ENCODE results near the gene STARD8. TPM values are rescaled to one million over a fixed set of nuclear protein-coding genes. Genes with fewer than 3 reads are reported as not detected.

STARD8 gene
- polyA plus RNA-seq, 2 of the 4 experiments (the other 2 are of a cell fraction) = 1.6 to 1.7 TPM

DNA sequence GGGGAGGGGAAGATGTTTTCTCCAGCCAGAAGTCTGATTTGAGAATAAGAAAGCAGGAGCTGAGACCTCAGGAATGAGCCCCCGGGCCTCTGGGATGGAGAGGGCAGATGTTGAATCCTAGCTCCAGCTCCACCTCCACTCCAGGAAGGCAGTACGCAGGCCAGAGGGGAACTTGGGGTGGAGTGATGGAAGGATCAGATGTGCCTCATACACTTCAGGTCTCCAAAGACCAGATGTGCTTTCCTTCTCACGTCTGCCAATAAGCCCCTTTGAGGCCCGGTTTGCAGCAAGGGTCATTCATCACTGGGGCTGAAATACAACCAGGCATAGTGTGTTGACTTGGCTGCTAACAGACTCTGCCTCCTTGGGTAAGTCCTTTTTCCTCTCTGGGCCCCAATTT lies 28.1 kb downstream of the STARD8 start:
- WGBS (ENCODE audit: missing lambda C conversion rate) = 83% methylated on average over 3 of the region's 4 CpGs
- no peak overlapping the region for H3K4me3 ChIP-seq
- ATAC-seq = no peak
- H3K9me3 ChIP-seq = no peaks in the 10 kb centered on the region
- POLR2A ChIA-PET = no interaction called here
- TF ChIP-seq SREBF2 (IDR thresholded peaks at IDR 0.05) = no peak
- no peak for TF ChIP-seq FOSL2 (IDR thresholded peaks at IDR 0.05)
- no peak for TF ChIP-seq FOSL2 (CRISPR knock-in tag; IDR thresholded peaks at IDR 0.05)
- TF ChIP-seq HDAC2 (IDR thresholded peaks at IDR 0.05) = no peak
- no peak for TF ChIP-seq JUN (IDR thresholded peaks at IDR 0.05)
- TF ChIP-seq POLR2A (IDR thresholded peaks at IDR 0.05; ENCODE audit: low read length) = no peak
- no peak for TF ChIP-seq ZSCAN20 (CRISPR knock-in tag; IDR thresholded peaks at IDR 0.05)
- TF ChIP-seq CHD4 (IDR thresholded peaks at IDR 0.05; ENCODE audit: borderline replicate concordance) = no peak
- TF ChIP-seq ZNF302 (CRISPR knock-in tag; IDR thresholded peaks at IDR 0.05) = no peak
- no peak for TF ChIP-seq NFE2L2 (conservative IDR thresholded peaks at IDR 0.05; ENCODE audit: low read length)
- TF ChIP-seq, protein P1, sequence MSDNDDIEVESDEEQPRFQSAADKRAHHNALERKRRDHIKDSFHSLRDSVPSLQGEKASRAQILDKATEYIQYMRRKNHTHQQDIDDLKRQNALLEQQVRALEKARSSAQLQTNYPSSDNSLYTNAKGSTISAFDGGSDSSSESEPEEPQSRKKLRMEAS (IDR thresholded peaks at IDR 0.05) = no peak
- TF ChIP-seq ZFP36 (IDR thresholded peaks at IDR 0.05; ENCODE audit: borderline replicate concordance, partially characterized antibody) = no peak
- TF ChIP-seq, protein P2, sequence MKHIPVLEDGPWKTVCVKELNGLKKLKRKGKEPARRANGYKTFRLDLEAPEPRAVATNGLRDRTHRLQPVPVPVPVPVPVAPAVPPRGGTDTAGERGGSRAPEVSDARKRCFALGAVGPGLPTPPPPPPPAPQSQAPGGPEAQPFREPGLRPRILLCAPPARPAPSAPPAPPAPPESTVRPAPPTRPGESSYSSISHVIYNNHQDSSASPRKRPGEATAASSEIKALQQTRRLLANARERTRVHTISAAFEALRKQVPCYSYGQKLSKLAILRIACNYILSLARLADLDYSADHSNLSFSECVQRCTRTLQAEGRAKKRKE (CRISPR knock-in tag; IDR thresholded peaks at IDR 0.05; ENCODE audit: low read depth) = no peak
- TF ChIP-seq RAD21 (conservative IDR thresholded peaks at IDR 0.05 in 1 of 2, IDR thresholded peaks at IDR 0.05 in 1 of 2) = no peak
- TF ChIP-seq, protein P3, sequence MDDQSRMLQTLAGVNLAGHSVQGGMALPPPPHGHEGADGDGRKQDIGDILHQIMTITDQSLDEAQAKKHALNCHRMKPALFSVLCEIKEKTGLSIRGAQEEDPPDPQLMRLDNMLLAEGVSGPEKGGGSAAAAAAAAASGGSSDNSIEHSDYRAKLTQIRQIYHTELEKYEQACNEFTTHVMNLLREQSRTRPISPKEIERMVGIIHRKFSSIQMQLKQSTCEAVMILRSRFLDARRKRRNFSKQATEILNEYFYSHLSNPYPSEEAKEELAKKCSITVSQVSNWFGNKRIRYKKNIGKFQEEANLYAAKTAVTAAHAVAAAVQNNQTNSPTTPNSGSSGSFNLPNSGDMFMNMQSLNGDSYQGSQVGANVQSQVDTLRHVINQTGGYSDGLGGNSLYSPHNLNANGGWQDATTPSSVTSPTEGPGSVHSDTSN (IDR thresholded peaks at IDR 0.05) = no peak
- CTCF ChIA-PET = interaction anchor here (1.3 to 1.4 kb wide), 3 partner anchors 11 to 479 kb away, joined by 4 to 5 read pairs (median 4); no protein-coding TSS in a partner anchor
- no peak overlapping the region for H3K27ac ChIP-seq
- H3K4me1 ChIP-seq = no peaks in the 10 kb centered on the region
- no peak for FAIRE-seq
- no peak overlapping the region for H3K4me2 ChIP-seq
- DNase-seq (ENCODE audit: low read depth in 1 of 2, low spot score in 1 of 2) = no peak

DNA sequence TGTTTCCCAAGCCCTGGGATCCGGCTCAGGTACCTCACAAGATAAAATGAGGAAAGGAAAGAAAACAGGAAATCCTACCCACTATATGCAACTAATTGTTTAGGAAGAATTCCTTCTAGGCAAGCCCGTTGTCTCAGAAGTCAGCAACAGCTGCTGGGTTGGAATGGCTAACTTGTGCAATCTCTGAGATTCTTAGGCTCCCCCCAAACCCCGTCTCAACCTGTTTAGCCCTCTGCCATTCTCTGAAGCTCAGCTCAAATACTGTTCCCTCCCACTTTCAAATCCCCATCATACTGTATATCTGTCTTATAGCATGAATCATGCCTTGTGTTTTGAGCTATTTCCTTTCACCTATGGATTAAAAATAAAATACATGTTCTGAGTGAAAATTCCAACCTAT lies 28.9 kb downstream of the STARD8 start:
- Histone ChIP-seq H3K4me3 (no peak overlapping the region), H3K27ac (no peak overlapping the region), H3K4me2 (no peak overlapping the region), H3K9me3 (no peaks in the 10 kb centered on the region), H3K4me1 (no peaks in the 10 kb centered on the region)
- WGBS (ENCODE audit: missing lambda C conversion rate) = 85% methylated on average over 3 of the region's 3 CpGs
- CTCF ChIA-PET = interaction anchor here (0.6 kb wide), 1 partner anchor 1305 kb away, joined by 3 read pairs; no protein-coding TSS in a partner anchor
- TF ChIP-seq FOXS1 (CRISPR knock-in tag; IDR thresholded peaks at IDR 0.05) (no peak), RAD21 (conservative IDR thresholded peaks at IDR 0.05 in 1 of 2, IDR thresholded peaks at IDR 0.05 in 1 of 2) (no peak), CHD2 (IDR thresholded peaks at IDR 0.05; ENCODE audit: low read length, partially characterized antibody) (no peak), FOSL2 (IDR thresholded peaks at IDR 0.05) (no peak), FOSL2 (CRISPR knock-in tag; IDR thresholded peaks at IDR 0.05) (no peak), POLR2AphosphoS2 (conservative IDR thresholded peaks at IDR 0.05; ENCODE audit: low read length) (no peak), ZNF302 (CRISPR knock-in tag; IDR thresholded peaks at IDR 0.05) (no peak), CEBPB (IDR thresholded peaks at IDR 0.05) (no peak), KDM5A (IDR thresholded peaks at IDR 0.05) (no peak), FOSB (CRISPR knock-in tag; IDR thresholded peaks at IDR 0.05) (no peak), POLR2A (IDR thresholded peaks at IDR 0.05; ENCODE audit: low read length) (no peak), HOXB13 (CRISPR knock-in tag; IDR thresholded peaks at IDR 0.05; ENCODE audit: low read depth) (no peak), NPAS2 (CRISPR knock-in tag; IDR thresholded peaks at IDR 0.05; ENCODE audit: borderline replicate concordance) (no peak), ZFP36 (IDR thresholded peaks at IDR 0.05; ENCODE audit: borderline replicate concordance, partially characterized antibody) (no peak), PHF8 (IDR thresholded peaks at IDR 0.05; ENCODE audit: borderline replicate concordance, low read depth) (no peak), EHMT2 (IDR thresholded peaks at IDR 0.05; ENCODE audit: low read depth) (no peak), MAZ (IDR thresholded peaks at IDR 0.05; ENCODE audit: borderline replicate concordance, low read depth, low read length) (no peak)
- TF ChIP-seq, protein P4, sequence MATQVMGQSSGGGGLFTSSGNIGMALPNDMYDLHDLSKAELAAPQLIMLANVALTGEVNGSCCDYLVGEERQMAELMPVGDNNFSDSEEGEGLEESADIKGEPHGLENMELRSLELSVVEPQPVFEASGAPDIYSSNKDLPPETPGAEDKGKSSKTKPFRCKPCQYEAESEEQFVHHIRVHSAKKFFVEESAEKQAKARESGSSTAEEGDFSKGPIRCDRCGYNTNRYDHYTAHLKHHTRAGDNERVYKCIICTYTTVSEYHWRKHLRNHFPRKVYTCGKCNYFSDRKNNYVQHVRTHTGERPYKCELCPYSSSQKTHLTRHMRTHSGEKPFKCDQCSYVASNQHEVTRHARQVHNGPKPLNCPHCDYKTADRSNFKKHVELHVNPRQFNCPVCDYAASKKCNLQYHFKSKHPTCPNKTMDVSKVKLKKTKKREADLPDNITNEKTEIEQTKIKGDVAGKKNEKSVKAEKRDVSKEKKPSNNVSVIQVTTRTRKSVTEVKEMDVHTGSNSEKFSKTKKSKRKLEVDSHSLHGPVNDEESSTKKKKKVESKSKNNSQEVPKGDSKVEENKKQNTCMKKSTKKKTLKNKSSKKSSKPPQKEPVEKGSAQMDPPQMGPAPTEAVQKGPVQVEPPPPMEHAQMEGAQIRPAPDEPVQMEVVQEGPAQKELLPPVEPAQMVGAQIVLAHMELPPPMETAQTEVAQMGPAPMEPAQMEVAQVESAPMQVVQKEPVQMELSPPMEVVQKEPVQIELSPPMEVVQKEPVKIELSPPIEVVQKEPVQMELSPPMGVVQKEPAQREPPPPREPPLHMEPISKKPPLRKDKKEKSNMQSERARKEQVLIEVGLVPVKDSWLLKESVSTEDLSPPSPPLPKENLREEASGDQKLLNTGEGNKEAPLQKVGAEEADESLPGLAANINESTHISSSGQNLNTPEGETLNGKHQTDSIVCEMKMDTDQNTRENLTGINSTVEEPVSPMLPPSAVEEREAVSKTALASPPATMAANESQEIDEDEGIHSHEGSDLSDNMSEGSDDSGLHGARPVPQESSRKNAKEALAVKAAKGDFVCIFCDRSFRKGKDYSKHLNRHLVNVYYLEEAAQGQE (IDR thresholded peaks at IDR 0.05) = no peak
- TF ChIP-seq, protein P5, sequence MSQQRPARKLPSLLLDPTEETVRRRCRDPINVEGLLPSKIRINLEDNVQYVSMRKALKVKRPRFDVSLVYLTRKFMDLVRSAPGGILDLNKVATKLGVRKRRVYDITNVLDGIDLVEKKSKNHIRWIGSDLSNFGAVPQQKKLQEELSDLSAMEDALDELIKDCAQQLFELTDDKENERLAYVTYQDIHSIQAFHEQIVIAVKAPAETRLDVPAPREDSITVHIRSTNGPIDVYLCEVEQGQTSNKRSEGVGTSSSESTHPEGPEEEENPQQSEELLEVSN (IDR thresholded peaks at IDR 0.05; ENCODE audit: borderline replicate concordance, low read depth) = no peak
- TF ChIP-seq, protein P2 (CRISPR knock-in tag; IDR thresholded peaks at IDR 0.05; ENCODE audit: low read depth) = no peak
- POLR2A ChIA-PET = no interaction called here
- no peak for DNase-seq (ENCODE audit: low read depth in 1 of 2, low spot score in 1 of 2)
- no peak for ATAC-seq
- no peak for FAIRE-seq

All from A549 (cell line).